Omental fat pad (tissue), 4 donors: ENCODE data around the gene SDK1. TPM values are rescaled to one million over a fixed set of nuclear protein-coding genes. Genes with fewer than 3 reads are reported as not detected.

ENCODE experiments used
- ATAC-seq: fragments of 150-250 bp; one replicate; pipeline ENCODE4 v1.9.1; 2016; ENCODE audit warnings: mild to moderate bottlenecking, moderate library complexity; ENCODE audit not compliant: low FRiP score
- DNase-seq: peaks from one replicate; pipeline ENCODE4 v3.0.0-alpha.2; 2019; ENCODE audit warnings: low spot score
- CTCF ChIP-seq, 3 donors: fragments of 450-650 bp; IDR thresholded peaks; one replicate each; pipeline ENCODE4 v1.5.1; 2016 to 2017; ENCODE audit warnings: antibody characterized with exemption in 3 of 3, mild to moderate bottlenecking in 3 of 3, moderate library complexity in 2 of 3
- total RNA-seq, 4 donors: library from RNA; depleted of rRNA; stranded (reverse); fragments of >200 nt; gene quantifications; one replicate each; pipeline ENCODE4 v1.1.0, GENCODE V29; 2016

SDK1 gene
- total RNA-seq, 4 donors from 2014 or later: 2.5 to 14.7 (median 5.4) TPM

GRCh38 chr7:3780016-3780415, 479.0 kb downstream of the SDK1 start:
- DNase-seq (no peak), ATAC-seq (no peak)

DNA sequence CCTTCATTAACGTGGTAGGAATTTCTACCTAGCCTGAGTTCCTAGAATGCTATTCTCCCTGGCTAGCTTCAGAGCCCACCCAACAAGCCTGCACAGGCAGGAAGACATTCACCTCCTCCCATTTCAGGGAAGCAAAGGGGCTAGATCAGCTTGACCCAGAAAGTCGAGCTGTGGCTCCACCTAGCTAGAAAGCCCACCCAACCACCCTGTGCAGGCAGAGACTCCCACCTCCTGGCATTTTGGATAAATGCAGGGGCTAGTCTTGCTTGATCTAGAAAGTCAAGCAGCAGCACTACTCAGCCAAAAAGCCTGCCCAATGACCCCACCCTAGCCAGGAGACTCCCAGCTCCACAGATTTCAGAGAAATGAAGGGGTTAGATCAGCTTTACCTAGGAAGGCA, 479.5 kb downstream of the SDK1 start:
- TF ChIP-seq CTCF (IDR thresholded peaks at IDR 0.05): no peak

More at GRCh38 chr7:3780016-3780415, 479.0 kb downstream of the SDK1 start:
- no peak for TF ChIP-seq CTCF (IDR thresholded peaks at IDR 0.05)

GRCh38 chr7:3781607-3782006, 480.6 kb downstream of the SDK1 start:
- no peak for ATAC-seq
- no peak for DNase-seq
- TF ChIP-seq CTCF (IDR thresholded peaks at IDR 0.05): no peak

More for the DNA sequence above, 479.5 kb downstream of the SDK1 start:
- no peak for DNase-seq
- ATAC-seq: no peak

- ATAC-seq: no peak
- DNase-seq: no peak
- TF ChIP-seq CTCF (IDR thresholded peaks at IDR 0.05): no peak
Observed at GRCh38 chr7:3787717-3788264, 486.7 kb downstream of the SDK1 start.

GRCh38 chr7:3790803-3791202, 489.8 kb downstream of the SDK1 start:
- TF ChIP-seq CTCF (IDR thresholded peaks at IDR 0.05): no peak
- DNase-seq (no peak), ATAC-seq (no peak)

- TF ChIP-seq CTCF (IDR thresholded peaks at IDR 0.05): no peak
- DNase-seq: no peak
- no peak for ATAC-seq
Observed at GRCh38 chr7:3791327-3791726, 490.3 kb downstream of the SDK1 start.

DNA sequence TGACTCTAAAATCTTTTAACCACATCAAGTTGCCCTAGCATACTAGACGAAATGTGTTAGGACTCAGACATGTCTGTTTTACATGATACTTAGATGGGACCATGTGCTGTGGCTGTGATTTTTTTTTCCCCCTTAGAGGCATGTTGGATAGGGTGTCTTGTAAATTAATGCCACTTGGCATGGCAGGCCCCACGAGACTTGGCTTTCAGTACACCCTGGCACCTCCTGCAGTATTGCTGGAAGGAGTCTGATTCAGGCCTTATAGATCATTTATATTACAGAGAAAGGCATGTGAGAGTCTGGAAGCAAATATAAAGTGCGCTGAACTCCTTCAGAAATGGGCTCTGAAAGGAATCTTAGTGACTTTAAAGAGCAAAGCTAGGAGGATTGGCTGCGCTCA, 494.1 kb downstream of the SDK1 start:
- ATAC-seq (no peak), DNase-seq (no peak)
- TF ChIP-seq CTCF (IDR thresholded peaks at IDR 0.05): no peak
